Measurements from ENCODE around the gene UFSP2.
"Not testable (repeated sequence)": the region's sequence is repeated elsewhere in the genome, so short reads cannot be mapped to it uniquely, and the experiment has no call there.

UFSP2 gene

DNA sequence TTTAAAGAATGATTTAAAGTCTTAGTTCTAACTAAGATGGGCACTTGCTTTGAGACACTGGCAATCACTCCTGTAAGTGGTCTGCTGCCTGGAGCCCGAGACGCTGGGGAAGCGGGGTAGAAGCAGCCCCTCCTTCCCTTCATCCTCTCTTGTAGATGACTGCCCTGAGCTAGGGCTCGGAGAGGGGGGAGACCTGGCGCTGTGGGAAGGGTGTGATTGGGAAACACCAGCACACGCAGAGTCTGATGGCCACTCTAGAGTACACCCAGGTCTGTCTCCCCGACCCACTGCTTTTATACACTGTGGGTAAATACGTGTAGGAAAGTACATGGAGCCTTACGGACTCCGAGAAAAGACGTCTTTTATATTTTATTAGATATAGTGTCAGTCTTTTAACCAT lies 54.1 kb downstream of the UFSP2 start:
- in situ Hi-C loops (cut with HindIII; ENCODE audit: low sequenced_read_pairs), result no loop called here

DNA sequence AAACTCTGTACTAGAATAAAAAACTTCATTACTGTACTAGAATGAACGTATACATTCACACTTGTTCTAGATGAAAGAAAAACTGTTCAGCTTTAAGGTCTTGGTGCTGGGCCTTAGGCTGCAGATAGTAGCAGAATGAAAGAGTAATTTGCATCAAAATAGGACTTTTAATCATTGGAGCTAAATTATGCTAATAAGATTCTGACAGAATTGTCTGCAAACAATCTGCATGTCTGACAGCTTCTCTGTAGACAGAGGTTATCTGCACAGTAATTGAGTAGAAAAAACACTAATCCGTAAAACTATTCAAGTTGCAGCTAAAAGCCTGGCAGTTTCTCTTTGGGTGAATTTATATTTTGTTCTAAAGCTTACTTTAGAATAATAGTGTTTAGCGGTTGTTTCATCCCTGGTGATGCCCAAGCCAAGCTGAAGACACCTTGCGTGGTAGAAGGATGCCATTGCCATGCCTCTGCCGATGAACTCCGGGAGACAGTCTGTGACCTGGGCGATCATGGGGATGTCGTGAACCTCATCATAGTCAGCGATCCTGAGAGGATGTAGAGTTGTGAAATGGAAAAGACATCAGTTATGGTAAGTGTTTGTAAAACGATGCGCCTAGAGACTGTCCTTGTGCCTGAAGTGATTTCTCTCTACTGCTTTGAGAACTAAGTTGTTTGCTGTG lies 55.4 kb downstream of the UFSP2 start:
- in situ Hi-C loops (cut with HindIII; ENCODE audit: low sequenced_read_pairs), result no loop called here
- no peak for DNase-seq (ENCODE audit: low read depth)
- TF ChIP-seq, protein P1, sequence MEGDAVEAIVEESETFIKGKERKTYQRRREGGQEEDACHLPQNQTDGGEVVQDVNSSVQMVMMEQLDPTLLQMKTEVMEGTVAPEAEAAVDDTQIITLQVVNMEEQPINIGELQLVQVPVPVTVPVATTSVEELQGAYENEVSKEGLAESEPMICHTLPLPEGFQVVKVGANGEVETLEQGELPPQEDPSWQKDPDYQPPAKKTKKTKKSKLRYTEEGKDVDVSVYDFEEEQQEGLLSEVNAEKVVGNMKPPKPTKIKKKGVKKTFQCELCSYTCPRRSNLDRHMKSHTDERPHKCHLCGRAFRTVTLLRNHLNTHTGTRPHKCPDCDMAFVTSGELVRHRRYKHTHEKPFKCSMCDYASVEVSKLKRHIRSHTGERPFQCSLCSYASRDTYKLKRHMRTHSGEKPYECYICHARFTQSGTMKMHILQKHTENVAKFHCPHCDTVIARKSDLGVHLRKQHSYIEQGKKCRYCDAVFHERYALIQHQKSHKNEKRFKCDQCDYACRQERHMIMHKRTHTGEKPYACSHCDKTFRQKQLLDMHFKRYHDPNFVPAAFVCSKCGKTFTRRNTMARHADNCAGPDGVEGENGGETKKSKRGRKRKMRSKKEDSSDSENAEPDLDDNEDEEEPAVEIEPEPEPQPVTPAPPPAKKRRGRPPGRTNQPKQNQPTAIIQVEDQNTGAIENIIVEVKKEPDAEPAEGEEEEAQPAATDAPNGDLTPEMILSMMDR (IDR thresholded peaks at IDR 0.05; ENCODE audit: low read depth, low read length, missing control alignments), result no peak
- no peak overlapping the region for H3K4me3 ChIP-seq (ENCODE audit: low read depth, low read length)

More for the DNA sequence above, 54.1 kb downstream of the UFSP2 start:
- no peak overlapping the region for H3K4me3 ChIP-seq (ENCODE audit: low read depth, low read length)
- DNase-seq (ENCODE audit: low read depth), result no peak
- TF ChIP-seq, protein P1 (IDR thresholded peaks at IDR 0.05; ENCODE audit: low read depth, low read length, missing control alignments), result no peak

DNA sequence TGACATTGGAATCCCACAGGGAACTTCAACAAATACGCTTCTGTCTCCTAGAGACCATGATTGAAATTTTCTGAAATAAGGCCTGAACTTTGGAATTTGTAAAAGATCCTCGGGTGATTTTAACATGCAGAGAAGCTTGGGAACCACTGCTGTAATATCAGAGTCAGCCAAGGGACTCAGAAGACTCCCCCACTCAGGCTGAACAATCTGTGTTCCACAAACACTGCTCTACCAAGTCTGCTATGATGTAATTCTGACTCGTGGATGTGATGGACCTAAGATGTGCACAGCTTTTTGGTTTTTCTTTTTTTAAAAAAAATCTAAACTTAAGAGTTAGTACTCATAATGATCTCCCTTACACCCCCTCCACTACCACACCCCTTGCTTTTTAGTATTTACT lies 56.0 kb downstream of the UFSP2 start:
- no peak for DNase-seq (ENCODE audit: low read depth)
- H3K4me3 ChIP-seq (ENCODE audit: low read depth, low read length), result no peak overlapping the region
- TF ChIP-seq, protein P1 (IDR thresholded peaks at IDR 0.05; ENCODE audit: low read depth, low read length, missing control alignments), result no peak
- in situ Hi-C loops (cut with HindIII; ENCODE audit: low sequenced_read_pairs), result no loop called here

DNA sequence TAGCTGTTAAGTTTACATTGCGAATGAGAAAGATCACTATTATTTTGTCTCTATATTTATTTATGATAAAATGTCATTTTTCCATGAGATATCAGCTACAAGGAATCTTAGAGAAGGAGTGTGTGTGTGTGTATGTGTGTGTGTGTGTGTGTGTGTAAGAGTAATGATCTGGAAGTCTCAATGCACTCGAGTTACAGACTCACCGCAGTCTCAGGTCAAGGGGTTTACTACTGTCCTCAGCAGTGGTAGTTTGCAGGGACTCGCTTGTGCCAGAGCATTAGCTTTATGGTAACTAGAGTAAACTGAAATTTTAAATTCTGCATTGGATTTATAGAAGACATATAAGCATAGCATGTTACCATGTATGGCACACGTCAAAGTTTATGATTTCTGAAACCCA lies 60.9 kb downstream of the UFSP2 start:
- no peak overlapping the region for H3K4me3 ChIP-seq (ENCODE audit: low read depth, low read length)
- DNase-seq (ENCODE audit: low read depth), result no peak
- TF ChIP-seq, protein P1 (IDR thresholded peaks at IDR 0.05; ENCODE audit: low read depth, low read length, missing control alignments), result no peak
- in situ Hi-C loops (cut with HindIII; ENCODE audit: low sequenced_read_pairs), result no loop called here

DNA sequence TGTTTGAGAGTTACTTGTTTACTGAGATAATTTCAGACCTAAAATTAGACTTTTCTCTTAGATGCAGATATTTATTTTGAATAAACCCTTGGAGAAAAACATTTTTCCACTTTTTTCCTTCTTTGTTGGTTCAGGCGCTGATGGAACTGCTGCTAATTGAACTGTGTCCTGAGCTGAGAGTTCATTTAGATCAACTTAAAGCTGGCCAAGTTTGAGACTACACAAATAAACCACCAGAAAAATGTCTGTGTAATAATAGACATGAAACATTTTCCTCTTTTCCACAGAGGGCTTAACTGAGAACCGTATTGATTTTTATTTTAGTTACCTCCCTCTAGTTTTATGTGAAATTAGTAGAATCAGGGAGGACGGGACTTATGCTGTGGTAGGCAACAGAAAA lies 62.5 kb downstream of the UFSP2 start:
- TF ChIP-seq, protein P1 (IDR thresholded peaks at IDR 0.05; ENCODE audit: low read depth, low read length, missing control alignments), result no peak
- in situ Hi-C loops (cut with HindIII; ENCODE audit: low sequenced_read_pairs), result no loop called here
- DNase-seq (ENCODE audit: low read depth), result no peak
- H3K4me3 ChIP-seq (ENCODE audit: low read depth, low read length), result no peak overlapping the region

DNA sequence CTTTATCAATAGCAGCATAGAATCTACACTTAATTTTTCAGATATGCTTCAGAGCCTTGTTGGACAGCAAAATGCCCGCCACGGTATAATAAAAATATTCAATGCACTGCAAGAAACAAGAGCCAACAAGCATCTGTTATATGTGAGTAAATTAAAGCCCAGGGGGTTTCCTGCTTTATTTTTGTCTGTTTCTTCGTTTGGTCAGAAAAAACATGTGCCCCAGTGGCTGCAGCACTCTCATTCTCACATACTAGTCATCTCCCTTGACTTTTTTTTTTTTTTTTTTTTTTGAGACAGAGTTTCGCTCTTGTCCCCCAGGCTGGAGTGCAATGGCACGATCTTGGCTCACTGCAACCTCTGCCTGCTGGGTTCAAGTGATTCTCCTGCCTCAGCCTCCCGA lies 63.2 kb downstream of the UFSP2 start:
- DNase-seq (ENCODE audit: low read depth); in situ Hi-C loops (cut with HindIII; ENCODE audit: low sequenced_read_pairs); H3K4me3 ChIP-seq (ENCODE audit: low read depth, low read length): not testable (repeated sequence)

DNA sequence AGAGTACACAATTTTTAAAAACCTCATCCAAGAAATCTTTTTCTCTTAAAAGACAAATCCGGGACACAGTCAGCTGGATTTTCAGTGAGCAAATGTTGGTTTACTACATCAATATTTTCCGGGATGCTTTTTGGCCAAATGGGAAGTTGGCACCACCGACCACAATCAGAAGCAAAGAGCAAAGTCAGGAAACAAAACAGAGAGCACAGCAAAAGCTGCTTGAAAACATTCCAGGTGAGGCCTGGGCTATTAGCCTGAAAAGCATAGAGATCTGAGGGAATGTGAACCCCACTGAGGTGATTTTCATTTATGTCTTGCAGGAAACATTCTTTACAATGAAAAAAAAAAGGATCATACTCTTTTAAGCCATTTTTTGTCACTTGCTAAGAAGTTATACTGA lies 63.9 kb downstream of the UFSP2 start:
- in situ Hi-C loops (cut with HindIII; ENCODE audit: low sequenced_read_pairs), result no loop called here
- TF ChIP-seq, protein P1 (IDR thresholded peaks at IDR 0.05; ENCODE audit: low read depth, low read length, missing control alignments), result no peak
- no peak for DNase-seq (ENCODE audit: low read depth)
- no peak overlapping the region for H3K4me3 ChIP-seq (ENCODE audit: low read depth, low read length)
